Measurements from ENCODE around the gene MGP.

Gene MGP

GRCh38 chr12:14885718-14886221, at the start of gene MGP:
Gene MGP (minus strand): TSS chr12:14885854. CDS start chr12:14885791, 63 bp downstream.
- FAIRE-seq: no peak
- TF ChIP-seq CTCF (IDR thresholded peaks at IDR 0.05; ENCODE audit: insufficient read depth, missing control alignments): no peak

GRCh38 chr12:14935031-14935430, 49.4 kb upstream of the MGP start:
- DNase-seq (ENCODE audit: insufficient read length, low spot score) (no peak), FAIRE-seq (no peak)
- TF ChIP-seq CTCF (IDR thresholded peaks at IDR 0.05; ENCODE audit: insufficient read depth, missing control alignments): no peak

More at GRCh38 chr12:14885718-14886221, at the start of gene MGP:
- no peak for DNase-seq (ENCODE audit: insufficient read length, low spot score)

GRCh38 chr12:14934511-14934910, 48.9 kb upstream of the MGP start:
- DNase-seq (ENCODE audit: insufficient read length, low spot score): no peak
- no peak for TF ChIP-seq CTCF (IDR thresholded peaks at IDR 0.05; ENCODE audit: insufficient read depth, missing control alignments)
- FAIRE-seq: no peak

- TF ChIP-seq CTCF (IDR thresholded peaks at IDR 0.05; ENCODE audit: insufficient read depth, missing control alignments): no peak
- DNase-seq (ENCODE audit: insufficient read length, low spot score) (no peak), FAIRE-seq (no peak)
These were observed 46.3 kb upstream of the MGP start for GRCh38 chr12:14931791-14932560.

- TF ChIP-seq CTCF (IDR thresholded peaks at IDR 0.05; ENCODE audit: insufficient read depth, missing control alignments): no peak
- no peak for FAIRE-seq
- DNase-seq (ENCODE audit: insufficient read length, low spot score): no peak
These were observed 45.7 kb upstream of the MGP start for GRCh38 chr12:14931359-14931758.

GRCh38 chr12:14930299-14930698, 44.6 kb upstream of the MGP start:
- DNase-seq (ENCODE audit: insufficient read length, low spot score) (no peak), FAIRE-seq (no peak)
- TF ChIP-seq CTCF (IDR thresholded peaks at IDR 0.05; ENCODE audit: insufficient read depth, missing control alignments): no peak

GRCh38 chr12:14928931-14929330, 43.3 kb upstream of the MGP start:
- no peak for DNase-seq (ENCODE audit: insufficient read length, low spot score)
- no peak for FAIRE-seq
- TF ChIP-seq CTCF (IDR thresholded peaks at IDR 0.05; ENCODE audit: insufficient read depth, missing control alignments): no peak
